ENCODE results near the gene C2orf81.

The C2orf81 gene

GRCh38 chr2:74387346-74387745, 34.1 kb downstream of the C2orf81 start:
- TF ChIP-seq, protein P1, sequence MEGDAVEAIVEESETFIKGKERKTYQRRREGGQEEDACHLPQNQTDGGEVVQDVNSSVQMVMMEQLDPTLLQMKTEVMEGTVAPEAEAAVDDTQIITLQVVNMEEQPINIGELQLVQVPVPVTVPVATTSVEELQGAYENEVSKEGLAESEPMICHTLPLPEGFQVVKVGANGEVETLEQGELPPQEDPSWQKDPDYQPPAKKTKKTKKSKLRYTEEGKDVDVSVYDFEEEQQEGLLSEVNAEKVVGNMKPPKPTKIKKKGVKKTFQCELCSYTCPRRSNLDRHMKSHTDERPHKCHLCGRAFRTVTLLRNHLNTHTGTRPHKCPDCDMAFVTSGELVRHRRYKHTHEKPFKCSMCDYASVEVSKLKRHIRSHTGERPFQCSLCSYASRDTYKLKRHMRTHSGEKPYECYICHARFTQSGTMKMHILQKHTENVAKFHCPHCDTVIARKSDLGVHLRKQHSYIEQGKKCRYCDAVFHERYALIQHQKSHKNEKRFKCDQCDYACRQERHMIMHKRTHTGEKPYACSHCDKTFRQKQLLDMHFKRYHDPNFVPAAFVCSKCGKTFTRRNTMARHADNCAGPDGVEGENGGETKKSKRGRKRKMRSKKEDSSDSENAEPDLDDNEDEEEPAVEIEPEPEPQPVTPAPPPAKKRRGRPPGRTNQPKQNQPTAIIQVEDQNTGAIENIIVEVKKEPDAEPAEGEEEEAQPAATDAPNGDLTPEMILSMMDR (IDR thresholded peaks at IDR 0.05; ENCODE audit: unreplicated experiment in 3 of 3) = no peak
- no peaks in the 10 kb centered on the region for H3K9me3 Mint-ChIP-seq
- H3K4me1 Mint-ChIP-seq = no peaks in the 10 kb centered on the region
- no peak overlapping the region for H3K4me3 Mint-ChIP-seq
- peaks cover 4% of the 10 kb centered on the region for H3K36me3 Mint-ChIP-seq (ENCODE audit: low read depth)
- no peaks in the 10 kb centered on the region for H3K27me3 Mint-ChIP-seq (ENCODE audit: low read depth)
- H3K27ac Mint-ChIP-seq = no peak overlapping the region

DNA sequence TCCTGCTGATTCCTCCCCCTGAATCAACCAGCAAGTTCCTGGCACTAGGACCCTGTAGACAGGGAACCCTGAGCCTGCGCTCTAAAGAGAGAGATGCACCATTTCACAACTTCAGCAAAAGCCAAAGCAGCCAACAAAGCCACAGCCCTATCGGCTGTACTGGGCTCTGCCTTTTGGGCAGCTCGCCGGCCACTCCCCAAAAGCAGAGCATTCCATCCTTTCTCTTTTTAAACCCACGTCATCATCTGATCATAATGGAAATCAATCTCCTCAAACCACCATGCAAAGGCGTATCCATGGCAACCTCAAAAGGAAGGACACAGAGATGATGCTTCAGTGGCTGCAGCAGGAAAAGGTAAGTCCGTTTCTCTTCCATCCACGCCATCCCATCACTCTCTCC, 36.0 kb downstream of the C2orf81 start:
- Mint-ChIP-seq H3K27me3 (ENCODE audit: low read depth) (no peaks in the 10 kb centered on the region), H3K9me3 (no peaks in the 10 kb centered on the region), H3K4me1 (peaks cover 12% of the 10 kb centered on the region), H3K36me3 (ENCODE audit: low read depth) (peaks cover 4% of the 10 kb centered on the region), H3K4me3 (no peak overlapping the region), H3K27ac (no peak overlapping the region)
- TF ChIP-seq, protein P1 (IDR thresholded peaks at IDR 0.05; ENCODE audit: unreplicated experiment in 3 of 3) = no peak

- Mint-ChIP-seq H3K36me3 (ENCODE audit: low read depth) (peaks cover 4% of the 10 kb centered on the region), H3K27me3 (ENCODE audit: low read depth) (no peaks in the 10 kb centered on the region), H3K4me1 (peaks cover 19% of the 10 kb centered on the region), H3K4me3 (no peak overlapping the region), H3K9me3 (no peaks in the 10 kb centered on the region), H3K27ac (no peak overlapping the region)
- TF ChIP-seq, protein P1 (IDR thresholded peaks at IDR 0.05; ENCODE audit: unreplicated experiment in 3 of 3) = no peak
These were observed 37.4 kb downstream of the C2orf81 start for GRCh38 chr2:74384051-74384450.

- TF ChIP-seq, protein P1 (IDR thresholded peaks at IDR 0.05; ENCODE audit: unreplicated experiment in 3 of 3) = no peak
- H3K27ac Mint-ChIP-seq = no peak overlapping the region
- H3K4me3 Mint-ChIP-seq = no peak overlapping the region
- H3K9me3 Mint-ChIP-seq = no peaks in the 10 kb centered on the region
- H3K4me1 Mint-ChIP-seq = peaks cover 19% of the 10 kb centered on the region
- H3K36me3 Mint-ChIP-seq (ENCODE audit: low read depth) = peaks cover 4% of the 10 kb centered on the region
- no peaks in the 10 kb centered on the region for H3K27me3 Mint-ChIP-seq (ENCODE audit: low read depth)
These were observed 38.2 kb downstream of the C2orf81 start for GRCh38 chr2:74383254-74383653.

DNA sequence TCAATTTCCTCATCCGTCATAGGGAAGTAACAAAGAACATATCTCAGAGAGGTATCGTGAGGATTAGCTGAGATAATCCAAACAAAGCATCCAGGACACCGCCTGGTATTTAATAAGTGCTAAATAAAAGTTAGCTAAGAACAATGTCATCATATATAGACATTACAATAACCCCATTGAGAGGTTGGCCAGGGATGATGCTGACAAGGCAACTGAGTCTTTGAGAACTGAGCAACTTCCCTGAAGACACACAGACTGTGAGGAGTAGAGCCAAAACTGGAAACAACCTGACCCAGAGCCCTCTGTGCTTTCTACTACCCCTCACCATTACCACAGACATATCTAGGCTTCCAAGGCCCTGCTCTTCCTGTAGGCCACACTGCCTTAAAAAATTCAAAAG, 39.7 kb downstream of the C2orf81 start:
- Mint-ChIP-seq H3K9me3 (no peaks in the 10 kb centered on the region), H3K27me3 (ENCODE audit: low read depth) (no peaks in the 10 kb centered on the region), H3K4me1 (peaks cover 19% of the 10 kb centered on the region), H3K27ac (peak overlapping the region in 2 of 3 experiments; percentile 13 to 15), H3K4me3 (no peak overlapping the region), H3K36me3 (ENCODE audit: low read depth) (peaks cover 16% of the 10 kb centered on the region)
- TF ChIP-seq, protein P1 (IDR thresholded peaks at IDR 0.05; ENCODE audit: unreplicated experiment in 3 of 3) = no peak

All from nephron (organoid).